ENCODE measurements around the gene ADRA2B.
"Not testable (repeated sequence)": the region's sequence is repeated elsewhere in the genome, so short reads cannot be mapped to it uniquely, and the experiment has no call there.

DNA sequence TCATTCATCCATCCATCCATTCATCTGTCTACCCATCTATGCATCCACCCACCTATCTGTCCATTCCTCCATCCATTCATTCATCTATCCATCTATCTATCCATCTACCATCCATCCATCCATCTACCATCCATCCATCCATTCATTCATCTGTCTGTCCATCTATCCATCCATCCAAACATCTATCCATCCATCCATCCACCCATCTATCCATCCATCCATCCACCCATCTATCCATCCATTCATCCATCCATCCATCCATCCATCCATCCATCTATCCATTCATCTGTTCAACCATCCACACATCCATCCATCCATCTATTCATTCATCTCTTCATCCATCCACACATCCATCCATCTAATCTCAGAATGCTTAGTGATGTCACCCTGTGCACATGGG is 51.6 kb downstream of the ADRA2B start:
- TF ChIP-seq EP300 (IDR thresholded peaks at IDR 0.05); RFX5 (IDR thresholded peaks at IDR 0.05); CTCF (IDR thresholded peaks at IDR 0.05); PHF8 (IDR thresholded peaks at IDR 0.05; ENCODE audit: borderline replicate concordance, low read depth); EHMT2 (IDR thresholded peaks at IDR 0.05; ENCODE audit: low read depth); ZC3H11A (IDR thresholded peaks at IDR 0.05); JUNB (IDR thresholded peaks at IDR 0.05); POLR2A (IDR thresholded peaks at IDR 0.05; ENCODE audit: low read length); MYC (IDR thresholded peaks at IDR 0.05; ENCODE audit: borderline replicate concordance, low read length); HDAC2 (IDR thresholded peaks at IDR 0.05): not testable (repeated sequence)
